MM.1S (cell line): ENCODE measurements around the gene PGBD5.

Source experiments
- DNase-seq: peaks from one replicate; pipeline ENCODE4 v3.0.0-alpha.2; 2015
- H2AFZ ChIP-seq: fragments of 300-600 bp; sonication (generic); 2 replicates; pipeline ENCODE4 v1.6.0; 2016; ENCODE audit warnings: antibody characterized with exemption, low read length
- H3F3A ChIP-seq: fragments of 300-600 bp; sonication (generic); 2 replicates; pipeline ENCODE4 v1.6.1; 2016; ENCODE audit warnings: mild to moderate bottlenecking, antibody characterized with exemption, low read length, moderate library complexity, mixed read lengths; ENCODE audit not compliant: insufficient read depth
- H3K27ac ChIP-seq: fragments of 300-600 bp; sonication (generic); 2 replicates; pipeline ENCODE4 v1.5.1; 2016; ENCODE audit warnings: mild to moderate bottlenecking, low read length
- H3K27me3 ChIP-seq: fragments of 300-600 bp; sonication (generic); replicated peaks from 2 replicates; pipeline ENCODE4 v1.6.0; 2016; ENCODE audit warnings: low read length; ENCODE audit not compliant: insufficient read depth
- H3K36me3 ChIP-seq: fragments of 300-600 bp; sonication (generic); replicated peaks from 2 replicates; pipeline ENCODE4 v1.6.1; 2016; ENCODE audit warnings: mild to moderate bottlenecking, low read length, mixed read lengths; ENCODE audit not compliant: insufficient read depth
- H3K4me1 ChIP-seq: fragments of 300-600 bp; sonication (generic); 2 replicates; pipeline ENCODE4 v1.6.1; 2016; ENCODE audit warnings: low read length, mixed read lengths
- H3K4me2 ChIP-seq: fragments of 300-600 bp; sonication (generic); 2 replicates; pipeline ENCODE4 v1.6.0; 2016; ENCODE audit warnings: low read depth, low read length
- H3K4me3 ChIP-seq: fragments of 300-600 bp; sonication (generic); 2 replicates; pipeline ENCODE4 v1.5.1; 2016; ENCODE audit warnings: low read length, mixed read lengths
- H3K79me2 ChIP-seq: fragments of 300-600 bp; sonication (generic); 2 replicates; pipeline ENCODE4 v1.6.1; 2016; ENCODE audit warnings: mixed run types, low read length, mixed read lengths
- H3K9ac ChIP-seq: fragments of 300-600 bp; sonication (generic); 2 replicates; pipeline ENCODE4 v1.6.1; 2016; ENCODE audit warnings: low read length, mixed read lengths
- H3K9me2 ChIP-seq: fragments of 300-600 bp; sonication (generic); replicated peaks from 2 replicates; pipeline ENCODE4 v1.6.1; 2016; ENCODE audit warnings: mild to moderate bottlenecking, low read length, mixed read lengths; ENCODE audit not compliant: insufficient read depth
- H3K9me3 ChIP-seq: fragments of 300-600 bp; sonication (generic); replicated peaks from 2 replicates; pipeline ENCODE4 v1.6.1; 2016; ENCODE audit warnings: mild to moderate bottlenecking, low read length, mixed read lengths; ENCODE audit not compliant: insufficient read depth
- H4K20me1 ChIP-seq: fragments of 300-600 bp; sonication (generic); 2 replicates; pipeline ENCODE4 v1.6.1; 2016; ENCODE audit warnings: mild to moderate bottlenecking, low read length, moderate library complexity, mixed read lengths; ENCODE audit not compliant: insufficient read depth
- EZH2 ChIP-seq: fragments of 300-600 bp; sonication (generic); optimal IDR thresholded peaks from 2 replicates; pipeline ENCODE3; 2017; ENCODE audit warnings: low read depth, mild to moderate bottlenecking, antibody characterized with exemption, low read length, mixed read lengths
- EZH2phosphoT487 ChIP-seq: fragments of 300-600 bp; sonication (generic); IDR thresholded peaks from 2 replicates; pipeline ENCODE4 v1.6.1; 2018; ENCODE audit warnings: antibody characterized with exemption, low read length
- TF ChIP-seq, protein P1 (sequence below): fragments of 300-600 bp; sonication (generic); IDR thresholded peaks from 2 replicates; pipeline ENCODE4 v1.5.1; 2016; ENCODE audit warnings: antibody characterized with exemption, low read length, mixed read lengths

PGBD5 gene

DNA sequence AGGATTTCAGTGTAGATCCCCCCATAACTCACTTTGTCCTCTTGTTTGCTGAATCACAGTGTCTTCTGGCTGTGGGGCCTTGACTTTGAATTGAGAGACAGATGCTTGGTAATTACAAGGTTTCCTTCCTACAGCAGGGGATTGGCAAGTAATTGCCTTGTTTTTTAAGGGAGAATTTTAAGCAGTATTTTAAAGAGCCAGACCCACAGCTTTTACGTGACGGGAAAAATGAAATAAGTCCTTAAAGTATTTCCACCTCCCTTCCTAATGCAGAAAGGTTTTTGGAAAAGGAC lies 41.0 kb downstream of the PGBD5 start:
- H3K9me2 ChIP-seq, result no peaks in the 10 kb centered on the region
- H3K4me1 ChIP-seq, result no peaks in the 10 kb centered on the region
- H3K4me2 ChIP-seq, result no peak overlapping the region
- H3K27ac ChIP-seq, result no peak overlapping the region
- H3K27me3 ChIP-seq, result no peaks in the 10 kb centered on the region
- no peaks in the 10 kb centered on the region for H3K9me3 ChIP-seq
- no peaks in the 10 kb centered on the region for H3K79me2 ChIP-seq
- no peak overlapping the region for H2AFZ ChIP-seq
- no peaks in the 10 kb centered on the region for H3F3A ChIP-seq
- no peak overlapping the region for H3K4me3 ChIP-seq
- H3K9ac ChIP-seq, result no peak overlapping the region
- H3K36me3 ChIP-seq, result no peaks in the 10 kb centered on the region
- TF ChIP-seq, protein P1, sequence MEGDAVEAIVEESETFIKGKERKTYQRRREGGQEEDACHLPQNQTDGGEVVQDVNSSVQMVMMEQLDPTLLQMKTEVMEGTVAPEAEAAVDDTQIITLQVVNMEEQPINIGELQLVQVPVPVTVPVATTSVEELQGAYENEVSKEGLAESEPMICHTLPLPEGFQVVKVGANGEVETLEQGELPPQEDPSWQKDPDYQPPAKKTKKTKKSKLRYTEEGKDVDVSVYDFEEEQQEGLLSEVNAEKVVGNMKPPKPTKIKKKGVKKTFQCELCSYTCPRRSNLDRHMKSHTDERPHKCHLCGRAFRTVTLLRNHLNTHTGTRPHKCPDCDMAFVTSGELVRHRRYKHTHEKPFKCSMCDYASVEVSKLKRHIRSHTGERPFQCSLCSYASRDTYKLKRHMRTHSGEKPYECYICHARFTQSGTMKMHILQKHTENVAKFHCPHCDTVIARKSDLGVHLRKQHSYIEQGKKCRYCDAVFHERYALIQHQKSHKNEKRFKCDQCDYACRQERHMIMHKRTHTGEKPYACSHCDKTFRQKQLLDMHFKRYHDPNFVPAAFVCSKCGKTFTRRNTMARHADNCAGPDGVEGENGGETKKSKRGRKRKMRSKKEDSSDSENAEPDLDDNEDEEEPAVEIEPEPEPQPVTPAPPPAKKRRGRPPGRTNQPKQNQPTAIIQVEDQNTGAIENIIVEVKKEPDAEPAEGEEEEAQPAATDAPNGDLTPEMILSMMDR, result no peak
- TF ChIP-seq EZH2phosphoT487, result no peak
- no peak for TF ChIP-seq EZH2
- DNase-seq, result no peak
- H4K20me1 ChIP-seq, result no peaks in the 10 kb centered on the region

DNA sequence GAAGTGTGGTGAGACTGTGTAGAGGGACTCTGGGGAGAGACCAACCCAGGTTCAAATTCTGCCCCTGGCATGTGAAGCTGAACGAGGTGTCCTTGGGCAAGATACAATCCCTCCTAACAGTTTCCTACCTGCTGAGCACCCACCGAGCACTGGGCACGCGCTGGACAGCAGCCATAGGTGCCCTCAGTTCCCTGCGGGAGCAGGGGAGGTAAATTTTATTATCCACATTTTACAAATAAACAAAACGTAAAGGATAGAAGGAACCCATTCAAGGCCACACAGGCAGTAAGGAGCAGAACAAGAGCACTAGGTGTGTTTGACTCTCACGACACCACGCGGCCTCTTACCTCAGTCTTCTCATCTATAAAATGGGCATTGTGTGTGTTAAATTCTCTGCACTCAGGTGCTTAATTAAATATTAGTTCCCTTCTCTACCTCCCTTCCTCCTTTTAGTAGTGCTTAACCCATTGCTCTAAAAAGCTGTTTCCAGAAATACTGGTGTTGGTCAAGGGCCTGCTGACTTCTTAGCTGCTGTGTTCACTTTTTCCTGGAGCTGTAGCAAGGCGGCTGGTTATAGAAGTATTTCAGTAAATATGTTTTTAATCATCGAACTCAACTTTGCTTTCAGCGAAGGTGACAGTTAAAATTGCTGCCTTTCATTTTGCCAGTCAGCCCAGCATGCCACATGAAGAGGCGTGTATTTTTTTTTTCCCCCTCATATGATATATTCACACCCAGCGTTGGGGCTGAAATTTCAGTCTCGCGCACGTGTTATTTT lies 41.6 kb downstream of the PGBD5 start:
- Histone ChIP-seq H4K20me1 (no peaks in the 10 kb centered on the region), H3K27ac (no peak overlapping the region), H3K9ac (no peak overlapping the region), H3K79me2 (no peaks in the 10 kb centered on the region), H3K27me3 (no peaks in the 10 kb centered on the region), H3F3A (no peaks in the 10 kb centered on the region), H2AFZ (no peak overlapping the region), H3K36me3 (no peaks in the 10 kb centered on the region), H3K4me2 (no peak overlapping the region), H3K4me1 (no peaks in the 10 kb centered on the region), H3K4me3 (no peak overlapping the region), H3K9me2 (no peaks in the 10 kb centered on the region), H3K9me3 (no peaks in the 10 kb centered on the region)
- TF ChIP-seq EZH2phosphoT487 (no peak), EZH2 (no peak)
- TF ChIP-seq, protein P1, result no peak
- no peak for DNase-seq

DNA sequence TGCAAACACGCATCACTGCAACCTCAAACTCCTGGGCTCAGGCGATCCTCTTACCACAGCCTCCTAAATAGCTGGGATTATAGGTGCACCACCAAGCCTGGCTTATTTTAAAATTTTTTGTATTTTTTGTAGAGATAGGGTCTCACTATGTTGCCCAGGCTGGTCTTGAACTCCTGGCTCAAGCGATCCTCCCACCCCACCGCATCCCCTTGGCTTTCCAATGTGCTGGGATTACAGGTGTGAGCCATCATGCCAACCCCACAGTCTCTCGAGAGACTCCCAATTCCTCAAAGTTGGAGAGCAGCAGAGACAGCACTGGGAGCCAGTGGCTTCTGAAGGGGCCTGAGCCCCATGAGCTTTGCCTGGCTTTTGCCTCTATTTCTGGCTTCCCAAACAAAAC lies 42.7 kb downstream of the PGBD5 start:
- H3K27me3 ChIP-seq, result no peaks in the 10 kb centered on the region
- H3K4me3 ChIP-seq, result no peak overlapping the region
- H3K4me1 ChIP-seq, result no peaks in the 10 kb centered on the region
- TF ChIP-seq, protein P1, result no peak
- TF ChIP-seq EZH2phosphoT487, result no peak
- no peak for TF ChIP-seq EZH2
- DNase-seq, result no peak
- H2AFZ ChIP-seq, result no peak overlapping the region
- H3K4me2 ChIP-seq, result no peak overlapping the region
- no peaks in the 10 kb centered on the region for H3K9me2 ChIP-seq
- H4K20me1 ChIP-seq, result no peaks in the 10 kb centered on the region
- no peaks in the 10 kb centered on the region for H3K9me3 ChIP-seq
- no peak overlapping the region for H3K9ac ChIP-seq
- no peaks in the 10 kb centered on the region for H3K36me3 ChIP-seq
- no peak overlapping the region for H3K27ac ChIP-seq
- H3K79me2 ChIP-seq, result no peaks in the 10 kb centered on the region
- no peaks in the 10 kb centered on the region for H3F3A ChIP-seq
